RWPE1 (cell line): ENCODE data around the gene PALLD.

Experiments used
- CTCF ChIA-PET: fragments of 350-600 bp; sonication (Branson Sonifier 250); formaldehyde crosslinking; extraction: SDS; loops from one replicate; lab custom pipeline; 2021; lab: Yijun Ruan, JAX
- POLR2A ChIA-PET: fragments of 400-600 bp; formaldehyde crosslinking; extraction: SDS; loops from one replicate; lab custom pipeline; 2020; ENCODE audit warnings: antibody characterized with exemption; ENCODE audit not compliant: low non-redundant PET; lab: Yijun Ruan, JAX
- DNase-seq: peaks from one replicate; pipeline ENCODE4 v3.0.0; 2012; ENCODE audit warnings: low spot score
- H3K27ac ChIP-seq: fragments of 450-650 bp; 2 replicates; pipeline ENCODE4 v1.5.1; 2017
- TF ChIP-seq, protein P1 (sequence below): fragments of 450-650 bp; conservative IDR thresholded peaks from 2 replicates; pipeline ENCODE4 v1.5.1; 2017; ENCODE audit warnings: low read depth, mild to moderate bottlenecking

PALLD gene

GRCh38 chr4:168691631-168692369 lies 194.9 kb downstream of the PALLD start:
- POLR2A ChIA-PET: no interaction called here
- CTCF ChIA-PET: no interaction called here
- H3K27ac ChIP-seq: no peak overlapping the region
- TF ChIP-seq, protein P1, sequence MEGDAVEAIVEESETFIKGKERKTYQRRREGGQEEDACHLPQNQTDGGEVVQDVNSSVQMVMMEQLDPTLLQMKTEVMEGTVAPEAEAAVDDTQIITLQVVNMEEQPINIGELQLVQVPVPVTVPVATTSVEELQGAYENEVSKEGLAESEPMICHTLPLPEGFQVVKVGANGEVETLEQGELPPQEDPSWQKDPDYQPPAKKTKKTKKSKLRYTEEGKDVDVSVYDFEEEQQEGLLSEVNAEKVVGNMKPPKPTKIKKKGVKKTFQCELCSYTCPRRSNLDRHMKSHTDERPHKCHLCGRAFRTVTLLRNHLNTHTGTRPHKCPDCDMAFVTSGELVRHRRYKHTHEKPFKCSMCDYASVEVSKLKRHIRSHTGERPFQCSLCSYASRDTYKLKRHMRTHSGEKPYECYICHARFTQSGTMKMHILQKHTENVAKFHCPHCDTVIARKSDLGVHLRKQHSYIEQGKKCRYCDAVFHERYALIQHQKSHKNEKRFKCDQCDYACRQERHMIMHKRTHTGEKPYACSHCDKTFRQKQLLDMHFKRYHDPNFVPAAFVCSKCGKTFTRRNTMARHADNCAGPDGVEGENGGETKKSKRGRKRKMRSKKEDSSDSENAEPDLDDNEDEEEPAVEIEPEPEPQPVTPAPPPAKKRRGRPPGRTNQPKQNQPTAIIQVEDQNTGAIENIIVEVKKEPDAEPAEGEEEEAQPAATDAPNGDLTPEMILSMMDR: no peak
- no peak for DNase-seq

GRCh38 chr4:168693750-168694490 lies 197.1 kb downstream of the PALLD start:
- CTCF ChIA-PET: interaction anchor here (0.7 to 1.5 kb wide), 2 partner anchors 108 to 139 kb away, joined by 3 to 8 read pairs; no protein-coding TSS in a partner anchor

DNA sequence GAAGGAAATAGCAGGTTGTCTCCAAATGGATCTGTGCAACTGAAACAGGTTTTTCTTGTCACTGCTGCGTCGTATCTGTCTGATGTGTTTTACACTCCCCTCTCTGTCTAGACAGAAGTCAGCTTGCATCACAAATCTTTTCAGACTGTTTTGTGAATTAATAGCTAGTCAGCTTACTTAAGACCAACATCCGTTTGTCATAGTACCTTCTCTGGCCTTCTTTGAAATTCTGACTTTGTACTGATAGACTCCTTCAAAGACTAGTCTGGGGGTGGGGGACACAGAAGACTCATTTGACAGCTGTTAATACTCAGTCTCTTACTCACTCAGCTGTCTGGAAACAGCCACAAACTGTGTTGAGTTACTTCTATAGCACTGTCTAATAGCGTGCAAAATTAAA lies 197.8 kb downstream of the PALLD start:
- H3K27ac ChIP-seq: no peak overlapping the region
- ChIA-PET CTCF (interaction anchor here (0.7 kb wide), 1 partner anchor 138 kb away, joined by 3 read pairs; no protein-coding TSS in a partner anchor), POLR2A (no interaction called here)
- DNase-seq: no peak
- TF ChIP-seq, protein P1: no peak

More at GRCh38 chr4:168693750-168694490, 197.1 kb downstream of the PALLD start:
- TF ChIP-seq, protein P1: no peak
- no peak for DNase-seq
- POLR2A ChIA-PET: no interaction called here
- no peak overlapping the region for H3K27ac ChIP-seq

GRCh38 chr4:168695288-168695687 lies 198.4 kb downstream of the PALLD start:
- DNase-seq: no peak
- ChIA-PET CTCF (no interaction called here), POLR2A (no interaction called here)
- TF ChIP-seq, protein P1: no peak
- H3K27ac ChIP-seq: no peak overlapping the region

DNA sequence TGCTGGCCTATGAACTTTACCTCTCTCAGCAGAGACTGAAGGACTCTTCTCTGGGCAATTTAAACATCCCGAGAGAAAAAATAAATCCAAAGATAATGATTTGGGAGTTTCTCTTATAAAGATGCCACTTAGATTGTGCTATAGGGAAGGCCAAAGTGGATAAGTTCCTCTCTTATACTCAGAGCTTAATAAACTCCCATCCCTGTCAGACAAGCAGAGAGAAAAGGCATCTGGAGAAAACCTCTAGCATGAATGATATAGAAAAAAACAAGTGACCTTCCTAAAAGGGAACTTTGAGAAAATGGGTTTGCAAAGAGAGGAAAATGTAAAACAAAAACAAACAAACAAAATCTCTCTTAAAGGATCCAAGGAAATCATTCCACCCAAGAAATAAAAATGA lies 199.4 kb downstream of the PALLD start:
- POLR2A ChIA-PET: no interaction called here
- DNase-seq: no peak
- H3K27ac ChIP-seq: no peak overlapping the region
- TF ChIP-seq, protein P1: no peak
- CTCF ChIA-PET: interaction anchor here (0.6 to 0.7 kb wide), 2 partner anchors 14 to 46 kb away, joined by 4 read pairs; no protein-coding TSS in a partner anchor

DNA sequence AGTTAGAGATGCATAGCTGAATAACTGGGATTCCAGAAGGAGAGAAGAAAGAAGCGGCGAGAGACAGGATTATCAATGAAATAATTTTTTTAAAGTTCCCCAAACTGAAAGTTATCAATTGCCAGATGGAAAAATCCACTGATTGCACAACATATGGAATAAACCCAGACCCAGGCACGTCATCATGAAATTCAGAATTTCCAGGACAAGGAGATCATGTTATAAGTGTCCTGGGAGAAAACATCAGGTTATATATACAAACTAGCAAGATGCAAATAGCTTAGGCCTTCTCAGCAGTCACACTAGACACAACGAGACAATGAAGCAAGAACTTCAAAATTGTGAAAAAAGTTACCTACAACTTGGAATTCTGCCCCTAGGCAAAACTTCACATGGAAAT lies 200.0 kb downstream of the PALLD start:
- POLR2A ChIA-PET: no interaction called here
- no peak for DNase-seq
- TF ChIP-seq, protein P1: no peak
- CTCF ChIA-PET: no interaction called here
- no peak overlapping the region for H3K27ac ChIP-seq
